ENCODE results near the gene DGKD.

Gene DGKD

DNA sequence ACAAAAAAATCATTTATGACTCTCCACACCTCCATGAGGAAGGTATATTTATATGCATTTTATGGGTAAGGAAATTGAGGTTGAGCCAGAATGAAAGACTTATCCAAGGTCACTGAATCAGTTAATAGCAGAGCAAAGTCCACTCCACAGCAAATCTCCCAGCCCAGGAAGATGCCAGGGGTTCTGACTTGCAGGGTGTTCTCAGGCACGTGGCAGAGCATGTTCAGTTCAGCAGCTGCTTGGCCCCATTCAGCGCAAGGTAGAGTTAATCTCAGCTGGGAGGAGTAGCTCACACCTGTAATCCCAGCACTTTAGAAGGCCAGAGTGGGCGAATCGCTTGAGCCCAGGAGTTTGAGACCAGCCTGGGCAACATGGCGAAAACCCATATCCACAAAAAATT, 17.8 kb upstream of the DGKD start:
- no peak for DNase-seq (ENCODE audit: low read depth)

DNA sequence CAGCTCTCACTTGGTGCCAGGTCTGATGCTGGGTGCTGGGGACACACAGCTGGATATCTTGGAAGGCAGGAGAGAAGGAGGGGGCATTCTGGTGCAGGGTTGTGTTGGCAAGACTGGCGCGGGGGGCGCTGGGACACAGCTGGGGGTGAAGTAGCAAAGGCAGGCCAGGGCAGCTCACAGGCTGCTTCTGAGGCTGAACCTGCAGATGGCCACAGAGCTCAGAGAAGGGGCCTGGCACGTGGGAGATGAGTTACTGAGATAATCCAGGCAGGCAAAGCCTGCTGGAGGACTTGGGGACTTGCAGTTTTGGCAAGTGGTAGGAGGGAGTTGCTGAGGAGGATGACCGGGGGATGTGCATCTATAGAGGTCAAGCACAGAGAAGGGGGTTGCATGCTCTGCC, 16.2 kb upstream of the DGKD start:
- DNase-seq (ENCODE audit: low read depth) = no peak

DNA sequence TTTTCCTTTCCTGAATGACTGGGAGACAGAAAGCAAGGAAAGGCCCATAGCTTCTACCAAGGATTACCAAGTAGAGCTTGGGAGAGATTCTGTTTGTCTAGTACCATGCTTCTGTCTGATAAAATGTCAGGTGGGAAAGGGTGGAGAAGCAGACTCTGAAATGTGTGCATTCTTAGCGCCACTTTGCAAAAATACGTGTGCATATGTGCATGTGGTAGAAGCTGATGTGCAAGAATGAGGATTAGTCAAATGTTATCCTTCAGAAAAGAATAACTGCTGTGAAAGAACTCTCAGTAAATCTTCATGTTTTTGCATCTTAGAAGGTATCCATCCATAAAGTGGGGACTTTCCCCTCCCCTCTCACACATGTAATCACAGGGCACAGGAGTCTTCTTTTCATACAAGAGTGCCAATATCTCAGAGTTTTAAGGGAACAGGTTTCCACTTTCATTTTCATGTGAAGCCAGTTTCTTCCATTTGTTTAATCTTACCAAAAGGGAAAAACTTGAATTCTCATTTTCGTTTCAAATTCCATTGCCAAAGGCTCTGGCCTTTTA, 15.4 kb upstream of the DGKD start:
- no peak for DNase-seq (ENCODE audit: low read depth)

DNA sequence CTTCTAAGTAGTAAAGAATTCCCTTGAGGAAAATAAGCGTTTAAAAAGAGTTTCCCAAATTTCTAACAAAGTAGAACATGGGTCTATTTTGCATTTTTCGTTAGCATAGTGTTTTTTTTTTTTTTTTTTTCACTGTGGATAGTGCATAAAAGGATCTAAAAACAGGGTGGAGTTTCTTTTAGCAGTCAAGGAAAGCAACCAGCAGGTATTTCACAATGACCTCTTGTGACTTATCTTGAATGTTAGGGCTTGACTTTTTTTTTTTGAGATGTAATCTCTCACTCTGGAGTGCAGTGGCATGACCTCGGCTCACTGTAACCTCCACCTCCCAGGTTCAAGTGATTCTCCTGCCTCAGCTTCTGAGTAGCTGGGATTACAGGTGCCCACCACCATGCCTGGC, 14.9 kb upstream of the DGKD start:
- DNase-seq (ENCODE audit: low read depth) = no peak

DNA sequence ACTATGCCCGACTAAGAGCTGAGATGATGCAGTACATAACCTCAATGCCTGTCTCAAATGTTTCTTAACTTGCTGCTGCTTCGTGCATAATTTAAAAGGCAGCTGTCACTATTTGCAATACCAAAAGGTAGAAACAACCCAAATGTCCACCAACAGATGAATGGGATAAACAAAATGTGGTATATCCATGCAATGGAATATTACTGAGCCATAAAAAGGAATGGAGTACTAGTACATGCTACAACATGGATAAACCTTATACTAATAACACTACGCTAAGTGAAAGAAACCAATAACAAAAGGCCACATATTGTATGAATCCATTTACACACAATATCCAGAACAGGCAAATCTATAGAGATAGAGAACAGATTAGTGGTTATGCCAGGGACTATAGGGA, 13.0 kb upstream of the DGKD start:
- DNase-seq (ENCODE audit: low read depth) = no peak

DNA sequence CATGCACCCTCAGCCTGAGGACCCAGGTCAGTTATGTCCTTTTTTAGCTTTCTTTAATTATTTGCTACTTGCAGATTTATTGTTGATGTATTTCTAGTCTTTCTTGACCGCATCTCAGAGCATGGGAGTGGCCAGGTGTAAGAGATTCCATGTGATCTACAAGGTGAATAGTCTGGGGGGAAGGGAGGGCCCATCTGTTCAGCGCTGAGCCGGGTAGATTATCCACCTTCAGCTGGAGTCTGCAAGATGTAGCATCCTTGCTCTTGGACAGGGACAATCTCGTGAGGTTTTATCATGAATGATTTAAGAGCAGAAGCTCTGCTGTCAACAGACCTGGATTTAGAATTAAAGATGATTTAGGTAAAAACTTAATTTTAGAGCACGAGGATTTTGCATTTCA, 12.0 kb upstream of the DGKD start:
- no peak for DNase-seq (ENCODE audit: low read depth)

DNA sequence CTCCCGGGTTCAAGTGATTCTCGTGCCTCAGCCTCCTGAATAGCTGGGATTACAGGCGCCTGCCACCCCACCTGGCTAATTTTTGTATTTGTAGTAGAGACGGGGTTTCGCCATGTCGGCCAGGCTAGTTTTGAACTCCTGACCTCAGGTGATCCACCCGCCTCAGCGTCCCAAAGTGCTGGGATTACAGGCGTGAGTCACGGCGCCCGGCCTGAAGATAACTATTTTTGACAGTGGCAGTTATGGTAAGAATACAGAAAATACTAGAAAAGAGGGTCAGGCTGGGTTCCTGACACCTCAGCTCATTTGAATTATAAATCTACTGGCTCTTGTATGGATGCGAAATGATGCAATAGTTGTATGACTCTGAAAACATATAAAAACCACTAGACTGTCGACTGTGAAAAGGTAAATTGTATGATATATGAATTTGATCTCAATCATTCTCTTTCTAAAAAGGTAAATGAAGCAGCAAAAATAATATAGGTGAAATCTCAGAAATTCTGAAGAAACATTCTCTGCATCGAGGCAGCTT, 11.1 kb upstream of the DGKD start:
- DNase-seq (ENCODE audit: low read depth) = no peak

DNA sequence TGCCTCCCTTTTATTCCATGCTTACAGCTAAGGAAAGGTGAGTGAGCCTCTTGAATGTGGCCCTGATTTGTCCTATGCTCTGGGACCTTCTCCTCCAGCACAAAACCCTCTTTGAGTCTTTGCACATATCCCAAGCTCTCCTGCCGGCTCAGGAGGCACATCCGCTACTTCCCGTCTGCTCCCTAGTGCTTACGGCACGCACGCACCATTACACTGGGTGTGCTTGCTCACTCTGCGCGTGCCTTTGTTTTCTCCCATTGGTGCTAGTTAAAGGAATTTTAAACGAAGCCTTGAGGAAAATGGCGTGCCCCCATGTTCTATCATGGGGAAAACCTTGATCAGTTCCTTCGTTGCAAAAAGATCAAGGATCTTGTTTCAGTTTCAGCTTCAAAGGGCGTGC, 7.9 kb upstream of the DGKD start:
- no peak for DNase-seq (ENCODE audit: low read depth)

DNA sequence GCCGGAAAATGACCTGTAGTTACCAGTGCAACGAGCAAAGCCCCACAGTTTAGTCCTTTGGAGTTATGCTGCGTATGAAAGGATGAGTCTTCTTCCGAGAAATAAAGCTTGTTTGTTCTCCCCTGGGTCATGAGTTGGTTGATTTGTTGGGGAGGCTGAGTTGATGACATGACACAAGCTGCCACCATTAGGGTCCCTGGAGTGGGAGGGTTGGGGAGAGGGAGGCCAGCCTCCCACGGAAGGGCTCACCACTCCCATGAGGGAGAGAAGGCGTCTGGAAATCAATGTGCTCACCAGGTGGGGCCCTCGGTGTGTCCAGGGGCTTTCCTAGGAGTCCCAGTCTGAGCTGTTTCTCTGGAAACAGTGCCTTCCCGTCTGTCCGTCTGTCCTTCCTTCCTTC, 7.4 kb upstream of the DGKD start:
- DNase-seq (ENCODE audit: low read depth) = no peak

DNA sequence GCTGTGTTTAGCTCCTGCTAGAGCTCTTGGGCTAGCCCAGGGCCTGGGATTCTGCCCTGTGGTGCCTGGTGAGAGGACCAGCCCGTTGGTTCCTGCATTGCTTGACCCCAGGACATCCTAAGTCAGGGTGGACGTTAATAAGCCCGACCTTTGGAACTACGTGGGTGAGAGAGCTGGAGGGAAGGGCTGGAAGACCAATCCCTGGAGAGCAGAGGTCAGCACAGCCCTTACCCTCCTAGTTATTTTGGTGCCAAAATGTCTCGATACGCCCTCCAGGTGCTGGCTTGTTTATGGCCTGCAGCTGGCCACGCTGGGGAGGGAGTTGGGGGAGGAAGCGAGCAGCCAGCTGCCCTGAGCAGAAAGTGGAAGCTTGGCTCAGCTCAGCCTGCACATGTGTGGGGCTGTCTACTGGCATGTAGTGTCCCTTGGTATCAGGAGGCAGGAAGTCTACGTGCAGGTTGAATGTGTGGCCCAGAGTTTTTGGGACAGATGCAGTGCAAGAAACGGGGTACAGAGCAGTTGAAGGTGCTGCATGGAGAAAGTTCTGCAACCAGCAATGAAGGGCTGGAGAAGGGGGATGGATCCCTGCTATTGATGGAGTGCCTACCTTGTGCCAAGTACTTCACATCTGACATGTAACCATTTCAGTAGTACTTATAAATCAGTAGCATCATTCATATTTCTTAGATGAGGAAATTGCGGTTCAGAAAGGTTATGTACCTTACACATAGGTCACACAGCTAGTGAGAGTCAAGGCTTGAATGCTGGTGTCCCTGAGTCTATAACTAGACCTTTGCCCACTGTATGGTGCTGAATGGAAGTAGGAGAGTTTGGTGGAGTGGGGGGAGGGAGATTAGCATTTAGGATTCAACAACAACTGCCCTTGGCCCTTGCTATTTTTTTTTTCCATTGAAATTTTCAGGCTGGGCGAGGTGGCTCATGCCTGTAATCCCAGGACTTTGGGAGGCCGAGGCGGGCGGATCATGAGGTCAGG, 5.0 kb upstream of the DGKD start:
- no peak for DNase-seq (ENCODE audit: low read depth)

DNA sequence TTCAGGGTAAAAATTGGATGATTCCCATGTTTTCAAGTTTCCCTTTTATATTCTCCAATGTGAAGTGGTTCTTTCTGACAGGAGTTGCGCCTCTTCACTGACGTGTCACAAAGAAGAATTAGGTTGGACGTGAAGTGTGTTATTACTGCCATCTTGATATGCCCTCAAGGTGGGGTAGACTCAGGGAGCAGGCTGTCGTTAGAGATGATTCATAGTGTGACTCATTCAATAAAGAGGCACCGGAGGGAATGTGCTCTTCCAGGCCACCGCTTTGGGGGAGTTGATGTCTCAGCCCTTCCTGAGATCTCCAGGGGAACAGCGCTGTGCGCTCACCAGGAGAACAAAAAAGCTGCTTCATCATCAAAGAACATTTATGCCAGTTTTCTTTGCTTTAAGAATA, 3.6 kb upstream of the DGKD start:
- no peak for DNase-seq (ENCODE audit: low read depth)

DNA sequence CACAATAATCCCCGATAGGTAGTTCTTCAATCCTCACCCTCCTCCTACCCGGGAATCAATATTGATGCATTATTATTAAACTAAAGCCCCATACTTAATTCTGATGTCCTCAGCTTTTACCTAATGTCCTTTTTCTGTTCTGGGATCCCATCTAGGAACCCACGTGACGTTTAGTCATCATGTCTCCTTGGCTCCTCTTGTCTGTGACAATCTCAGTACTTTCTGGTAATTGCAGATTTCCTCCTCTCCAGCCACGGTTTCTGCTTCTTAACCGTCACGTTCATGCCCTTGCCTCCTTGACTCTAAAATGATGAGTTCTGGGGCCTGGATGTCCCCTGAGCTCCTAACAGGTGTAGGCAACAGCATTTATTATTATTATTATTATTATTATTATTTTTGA, 2.9 kb upstream of the DGKD start:
- no peak for DNase-seq (ENCODE audit: low read depth)

DNA sequence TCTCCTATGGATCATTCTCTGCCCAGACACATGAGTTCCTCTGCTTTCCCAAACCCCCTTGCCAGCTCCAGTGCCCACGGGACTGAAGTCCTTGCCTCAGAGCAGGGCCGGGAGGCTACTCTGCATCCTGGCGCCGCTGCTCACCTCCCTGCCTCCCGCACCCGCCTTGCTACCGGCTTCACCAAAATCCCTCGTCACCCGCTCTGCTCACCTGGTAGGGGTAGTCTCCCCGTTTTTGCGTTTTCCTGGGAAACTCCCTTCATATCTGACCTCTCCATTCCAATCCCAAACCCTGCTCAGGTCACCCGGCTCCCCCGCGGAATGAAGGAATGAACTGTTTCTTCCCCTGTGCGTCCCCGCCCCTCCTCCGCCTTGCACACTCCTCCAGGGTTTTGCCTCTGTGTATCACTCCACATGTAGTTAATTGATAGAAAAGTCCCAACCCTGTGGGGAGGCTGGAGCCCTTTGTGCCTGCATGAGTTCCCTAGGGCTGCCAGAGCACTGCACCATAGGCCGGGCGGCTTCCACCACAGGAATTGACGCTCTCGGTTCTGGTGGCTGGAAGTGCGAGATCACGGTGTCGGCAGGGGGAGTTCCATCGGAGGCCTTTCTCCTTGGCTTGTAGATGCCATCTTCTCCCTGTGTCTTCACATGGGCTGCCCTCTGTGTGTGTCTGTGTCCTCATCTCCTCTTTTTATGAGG, 2.0 kb upstream of the DGKD start:
- no peak for DNase-seq (ENCODE audit: low read depth)

DNA sequence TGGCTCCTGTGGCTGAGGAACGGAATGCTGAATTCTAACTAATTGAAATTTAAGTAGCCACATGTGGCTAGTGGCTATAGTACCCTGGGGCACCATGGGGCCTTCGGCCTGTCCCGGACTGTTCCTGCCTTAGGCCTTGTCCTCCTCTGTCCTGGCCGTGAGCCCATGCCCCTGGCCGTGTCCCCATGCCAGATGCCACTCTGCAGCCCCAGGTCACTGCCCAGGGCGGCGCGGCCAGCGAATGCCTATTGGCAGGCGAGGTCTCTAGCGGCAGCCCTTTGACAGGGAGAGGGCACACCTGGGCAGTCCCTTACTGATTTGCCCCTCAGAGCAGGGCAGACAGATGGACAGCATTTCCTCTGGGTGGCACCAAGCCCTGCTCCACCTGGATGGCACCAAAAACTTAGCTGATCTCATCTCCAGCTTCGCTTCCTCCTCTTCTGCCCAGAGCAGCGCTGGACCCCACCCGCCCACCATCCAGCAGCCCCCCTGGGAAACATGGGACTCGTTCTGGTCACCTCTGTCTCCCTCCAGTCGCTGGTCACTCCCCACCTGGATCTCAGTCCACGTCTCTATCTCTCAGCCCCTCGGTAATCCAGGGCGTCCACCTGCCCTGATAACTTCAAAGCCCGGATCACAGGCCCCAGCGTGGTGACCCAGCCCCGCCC, 1.1 kb upstream of the DGKD start:
- no peak for DNase-seq (ENCODE audit: low read depth)

DNA sequence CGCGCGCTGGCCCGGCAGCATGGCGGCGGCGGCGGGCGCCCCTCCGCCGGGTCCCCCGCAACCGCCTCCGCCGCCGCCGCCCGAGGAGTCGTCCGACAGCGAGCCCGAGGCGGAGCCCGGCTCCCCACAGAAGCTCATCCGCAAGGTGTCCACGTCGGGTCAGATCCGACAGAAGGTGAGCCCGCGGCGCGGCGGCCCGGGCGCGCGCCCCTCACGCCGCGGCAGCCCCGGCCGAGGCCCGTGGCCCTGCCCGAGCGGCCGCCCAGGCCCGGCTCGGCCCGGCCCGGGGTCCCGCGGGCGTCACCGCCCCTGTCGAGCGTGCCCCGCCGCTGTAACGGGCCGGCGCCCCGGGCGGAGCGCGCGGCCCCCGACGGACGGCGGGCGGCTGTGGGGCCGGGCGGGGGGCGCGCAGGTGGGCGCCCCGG, 218 bp downstream of the DGKD start:
- no peak for DNase-seq (ENCODE audit: low read depth)

DNA sequence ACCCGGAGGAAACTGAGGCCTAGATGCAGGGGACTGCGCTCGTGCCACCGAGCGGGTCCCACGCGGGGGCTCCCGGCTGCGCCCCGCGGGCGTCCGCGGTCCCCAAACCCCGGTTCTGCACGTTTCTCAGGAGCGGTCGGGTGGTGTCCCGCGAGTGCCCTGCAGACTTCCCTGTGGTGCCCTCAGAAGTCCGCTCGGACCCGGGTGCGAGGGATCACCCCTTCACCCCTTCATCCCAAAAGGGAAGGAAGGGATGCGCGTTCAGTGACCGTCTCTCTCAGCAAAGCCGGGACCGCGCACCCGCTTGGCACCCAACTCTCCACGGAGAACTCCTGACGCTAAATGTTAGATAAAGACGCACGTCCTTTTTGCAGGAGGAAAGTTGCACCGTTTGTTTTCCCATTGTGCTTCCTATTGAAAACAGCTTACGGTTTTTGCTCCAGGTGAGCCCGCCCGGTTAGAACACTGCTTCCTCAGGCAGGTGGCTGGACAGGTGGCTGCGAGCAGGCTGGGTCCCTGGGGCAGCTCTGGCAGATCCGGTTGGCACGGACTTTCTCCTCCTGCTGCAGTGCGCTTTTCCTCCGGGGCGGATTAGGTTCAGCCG, 779 bp downstream of the DGKD start:
- DNase-seq (ENCODE audit: low read depth) = no peak

DNA sequence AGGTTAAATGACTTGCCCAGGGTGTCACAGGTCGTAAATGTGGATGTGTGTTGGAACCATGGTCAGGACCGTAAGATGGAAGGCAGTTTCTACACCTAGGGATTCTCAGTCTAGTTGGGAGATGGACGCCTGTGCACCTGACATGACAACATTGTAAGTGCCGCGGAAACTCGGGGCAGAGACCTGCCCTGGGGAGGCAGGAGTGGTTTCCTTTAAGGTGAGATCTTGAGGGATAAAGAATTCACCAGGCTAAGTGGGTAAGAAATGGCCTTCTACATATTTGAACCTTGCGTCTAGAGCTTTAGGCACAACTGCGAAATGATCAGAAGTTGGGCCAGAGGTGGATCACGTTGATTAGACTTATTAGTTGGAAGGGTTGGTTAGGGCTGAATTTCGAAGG, 1.6 kb downstream of the DGKD start:
- DNase-seq (ENCODE audit: low read depth) = no peak

DNA sequence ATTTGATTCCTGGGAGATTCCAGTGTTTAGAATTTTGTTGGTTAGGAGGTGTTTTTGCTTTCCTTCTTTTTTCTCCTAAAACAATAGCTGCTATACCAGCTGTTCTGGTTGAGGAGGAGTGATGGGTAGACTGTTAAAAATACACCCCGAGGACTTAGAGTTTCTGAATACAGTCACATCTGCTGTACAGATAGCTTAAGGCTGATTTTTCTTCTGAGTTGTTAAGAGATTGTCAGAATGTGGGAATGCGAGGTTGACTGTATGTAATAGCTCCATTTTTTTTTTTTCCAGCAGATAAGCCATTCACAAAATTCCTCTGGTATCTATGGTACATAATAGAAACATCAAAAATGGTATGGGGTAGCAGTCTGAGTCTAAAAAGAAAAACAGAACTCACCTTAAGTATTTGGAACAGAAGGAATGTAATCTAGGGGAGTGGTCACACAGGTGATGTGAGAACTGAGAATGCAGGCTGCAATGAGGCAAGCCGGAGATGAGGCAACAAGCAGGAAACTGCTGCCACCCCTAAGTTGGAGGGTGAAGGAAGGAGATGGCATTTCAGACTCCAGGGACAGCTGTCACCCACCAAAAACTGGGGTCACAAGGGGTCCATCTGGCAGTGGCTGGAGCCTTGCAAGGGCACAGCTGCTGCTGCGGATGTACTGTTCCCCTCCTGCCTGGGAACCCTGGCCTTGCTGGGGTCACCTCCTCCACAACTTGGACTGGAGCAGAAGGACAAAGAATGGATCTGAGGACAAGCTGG, 2.4 kb downstream of the DGKD start:
- DNase-seq (ENCODE audit: low read depth) = no peak

DNA sequence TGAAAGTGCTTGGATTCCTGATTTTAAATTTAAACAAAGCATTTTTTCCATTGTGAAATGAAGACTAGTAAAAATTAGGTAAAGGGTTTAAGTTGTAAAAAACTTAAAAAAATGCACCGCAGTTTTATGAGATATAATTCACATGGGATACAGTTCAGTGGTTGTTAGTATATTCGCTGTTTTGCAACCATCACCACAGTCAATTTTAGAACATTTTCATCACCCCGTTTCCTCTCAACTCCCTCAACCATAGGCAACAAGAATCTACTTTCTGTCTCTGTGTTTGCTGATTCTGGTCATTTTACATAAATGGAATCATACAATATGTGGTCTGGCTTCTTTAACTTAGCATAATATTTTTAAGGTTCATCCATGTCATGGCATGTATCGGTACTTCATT, 4.0 kb downstream of the DGKD start:
- DNase-seq (ENCODE audit: low read depth) = no peak

DNA sequence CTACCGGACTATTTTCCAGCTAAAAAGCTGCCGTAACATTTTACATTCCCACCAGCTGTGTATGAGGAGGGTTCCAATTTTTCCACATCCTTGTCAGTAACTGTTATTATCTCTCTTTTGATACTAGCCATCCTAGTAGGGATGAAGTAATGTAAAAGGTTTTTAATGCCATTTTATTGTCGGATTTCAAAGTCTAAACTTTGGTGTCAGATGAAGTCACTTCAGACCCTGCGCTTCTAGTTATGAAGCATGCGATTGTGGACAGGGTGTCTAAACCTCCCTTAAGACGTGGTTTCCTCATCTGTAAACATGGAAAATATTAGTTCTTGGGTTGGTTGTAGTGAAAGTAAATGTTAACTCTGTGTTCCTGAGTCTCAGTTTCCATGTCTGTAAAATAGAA, 4.7 kb downstream of the DGKD start:
- DNase-seq (ENCODE audit: low read depth) = no peak

DNA sequence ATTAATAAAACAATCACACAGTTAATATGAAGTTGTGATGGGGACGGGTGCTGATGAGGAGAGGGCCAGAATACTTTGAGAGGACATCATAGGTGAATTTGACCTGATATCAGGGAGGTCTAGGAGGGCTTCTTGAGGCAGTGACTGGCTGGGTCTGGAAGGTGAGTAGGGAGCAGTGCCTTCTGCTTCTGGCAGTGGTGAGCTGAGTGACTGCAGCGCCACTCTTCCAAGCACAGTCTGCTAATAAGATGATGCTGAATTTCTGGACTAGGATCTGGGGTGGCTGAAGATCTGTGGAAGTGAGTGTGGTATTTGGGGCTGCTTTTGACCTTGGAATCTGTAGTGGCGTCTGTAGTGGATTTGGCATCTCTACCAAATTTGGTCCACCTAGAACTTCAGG, 5.5 kb downstream of the DGKD start:
- no peak for DNase-seq (ENCODE audit: low read depth)
